IMR-90 (cell line): ENCODE data around the gene CACUL1. TPM values are rescaled to one million over a fixed set of nuclear protein-coding genes. Genes with fewer than 3 reads are reported as not detected.

Experiments
- ATAC-seq: fragments of 200-7000 bp; cut with Tn5 transposase; 2 replicates; pipeline ENCODE4 v1.9.1; 2020; ENCODE audit warnings: low read depth, mild to moderate bottlenecking, moderate library complexity
- BruUV-seq: library from RNA; stranded (reverse); fragments of 400-500 nt; replicated peaks from 2 replicates; lab custom pipeline; 2021; lab: Mats Ljungman, UMichigan
- CTCF ChIA-PET: fragments of 300-600 bp; formaldehyde crosslinking; extraction: SDS; loops from one replicate; lab custom pipeline; 2021; ENCODE audit warnings: antibody characterized with exemption; lab: Yijun Ruan, JAX
- POLR2A ChIA-PET: fragments of 300-600 bp; sonication (Branson Sonifier 250); formaldehyde crosslinking; loops from one replicate; lab custom pipeline; 2022; ENCODE audit warnings: antibody characterized with exemption; ENCODE audit not compliant: unreplicated experiment; lab: Charles Lee
- DNase-seq: peaks from one replicate; pipeline ENCODE4 v3.0.0; 2013
- H2AFZ ChIP-seq: replicated peaks from 2 replicates; pipeline ENCODE3; 2013; ENCODE audit warnings: low read length, mild to moderate bottlenecking; ENCODE audit not compliant: poor library complexity
- H2AK5ac ChIP-seq: 2 replicates; pipeline ENCODE4 v1.6.1; 2013; ENCODE audit warnings: low read depth, low read length, inconsistent platforms
- H2AK9ac ChIP-seq: replicated peaks from 2 replicates; pipeline ENCODE3; 2013; ENCODE audit warnings: mild to moderate bottlenecking, low read depth, low read length, moderate library complexity; ENCODE audit not compliant: poor library complexity
- H2BK120ac ChIP-seq: 2 replicates; pipeline ENCODE4 v1.6.1; 2013; ENCODE audit warnings: low read depth, low read length, inconsistent platforms
- H2BK15ac ChIP-seq: 3 replicates; pipeline ENCODE4 v1.6.1; 2013; ENCODE audit warnings: low read depth, low read length, inconsistent platforms
- H2BK20ac ChIP-seq: 2 replicates; pipeline ENCODE4 v1.6.1; 2013; ENCODE audit warnings: low read depth, mild to moderate bottlenecking, inconsistent platforms, low read length, moderate library complexity
- H2BK5ac ChIP-seq: 2 replicates; pipeline ENCODE4 v1.6.1; 2013; ENCODE audit warnings: mild to moderate bottlenecking, low read depth, low read length, inconsistent platforms; ENCODE audit not compliant: poor library complexity, severe bottlenecking
- H3K14ac ChIP-seq: replicated peaks from 2 replicates; pipeline ENCODE4 v1.6.1; 2013; ENCODE audit warnings: low read depth, low read length, inconsistent platforms
- H3K18ac ChIP-seq: 2 replicates; pipeline ENCODE4 v1.6.1; 2013; ENCODE audit warnings: low read depth, low read length, control low read depth
- H3K23ac ChIP-seq: 2 replicates; pipeline ENCODE4 v1.6.1; 2013; ENCODE audit warnings: low read depth, low read length, inconsistent platforms
- H3K27ac ChIP-seq: 2 replicates; pipeline ENCODE4 v1.5.1; 2013; ENCODE audit warnings: mild to moderate bottlenecking, control low read depth, low read length; ENCODE audit not compliant: insufficient read depth
- H3K27me3 ChIP-seq: 2 replicates; pipeline ENCODE4 v1.6.1; 2013; ENCODE audit warnings: low read length; ENCODE audit not compliant: control insufficient read depth, insufficient read depth
- H3K36me3 ChIP-seq: 2 replicates; pipeline ENCODE4 v1.6.1; 2013; ENCODE audit warnings: low read length, mixed read lengths; ENCODE audit not compliant: control insufficient read depth, insufficient read depth
- H3K4ac ChIP-seq: 2 replicates; pipeline ENCODE4 v1.6.1; 2013; ENCODE audit warnings: low read depth, low read length, inconsistent platforms
- H3K4me1 ChIP-seq: 2 replicates; pipeline ENCODE4 v1.6.1; 2013; ENCODE audit warnings: low read length, mixed read lengths; ENCODE audit not compliant: control insufficient read depth, insufficient read depth
- H3K4me2 ChIP-seq: 2 replicates; pipeline ENCODE4 v1.6.1; 2013; ENCODE audit warnings: low read depth, mild to moderate bottlenecking, control low read depth, low read length, moderate library complexity
- H3K4me3 ChIP-seq: 2 replicates; pipeline ENCODE4 v1.5.1; 2013; ENCODE audit warnings: low read depth, mild to moderate bottlenecking, control low read depth, low read length, moderate library complexity; ENCODE audit not compliant: insufficient read depth
- H3K56ac ChIP-seq: 2 replicates; pipeline ENCODE4 v1.6.1; 2013; ENCODE audit warnings: low read length, inconsistent platforms; ENCODE audit not compliant: insufficient read depth; ENCODE audit errors: extremely low read depth
- H3K79me1 ChIP-seq, 2 experiments: 2 replicates each; pipeline ENCODE4 v1.6.1; 2013; ENCODE audit warnings: low read length in 2 of 2, inconsistent platforms in 1 of 2, low read depth in 1 of 2
- H3K9ac ChIP-seq: 2 replicates; pipeline ENCODE4 v1.6.1; 2013; ENCODE audit warnings: low read depth, low read length, control low read depth
- H3K9me1 ChIP-seq: 2 replicates; pipeline ENCODE4 v1.6.1; 2013; ENCODE audit warnings: low read length, inconsistent platforms; ENCODE audit not compliant: insufficient read depth
- H3K9me3 ChIP-seq: 2 replicates; pipeline ENCODE4 v1.6.1; 2013; ENCODE audit warnings: low read length; ENCODE audit not compliant: control insufficient read depth, insufficient read depth
- H4K20me1 ChIP-seq: 2 replicates; pipeline ENCODE4 v1.6.1; 2013; ENCODE audit warnings: low read length, inconsistent platforms; ENCODE audit not compliant: insufficient read depth
- H4K5ac ChIP-seq: 2 replicates; pipeline ENCODE4 v1.6.1; 2013; ENCODE audit warnings: mild to moderate bottlenecking, low read depth, low read length, control low read depth
- H4K8ac ChIP-seq, 2 experiments: 2 replicates each; pipeline ENCODE4 v1.6.1; 2013; ENCODE audit warnings: low read depth in 2 of 2, low read length in 2 of 2, control low read depth in 1 of 2, inconsistent platforms in 1 of 2
- H4K91ac ChIP-seq: 2 replicates; pipeline ENCODE4 v1.6.1; 2013; ENCODE audit warnings: low read depth, low read length, inconsistent platforms; ENCODE audit not compliant: insufficient read depth
- BHLHE40 ChIP-seq: fragments of 150-350 bp; IDR thresholded peaks from 2 replicates; pipeline ENCODE4 v1.6.1; 2016; ENCODE audit warnings: mild to moderate bottlenecking, low read depth, low read length
- CHD1 ChIP-seq: IDR thresholded peaks from 2 replicates; pipeline ENCODE4 v1.6.1; 2012; ENCODE audit warnings: low read depth, low read length, improper control_type of control experiment
- RFX5 ChIP-seq: IDR thresholded peaks from 2 replicates; pipeline ENCODE4 v1.8.0; 2012; ENCODE audit warnings: low read depth, mild to moderate bottlenecking, low read length, moderate library complexity
- SMC3 ChIP-seq: fragments of 150-350 bp; IDR thresholded peaks from 2 replicates; pipeline ENCODE4 v1.6.1; 2016; ENCODE audit warnings: low read depth, mild to moderate bottlenecking, antibody characterized with exemption, low read length, moderate library complexity
- WGBS, 2 experiments: methylation state at CpG; one replicate each; pipeline versions ENCODE4 v1.1.5 to v1.1.7; 2013; ENCODE audit warnings: missing lambda C conversion rate in 2 of 2; ENCODE audit not compliant: insufficient read length in 1 of 2; ENCODE audit errors: extremely low coverage in 2 of 2; 5-methylcytosine and 5-hydroxymethylcytosine counted together
- dilution Hi-C: fragments of 300-500 bp; cut with HindIII; formaldehyde crosslinking; loops from one replicate; pipeline ENCODE4 v1.14.3; 2018; ENCODE audit warnings: low sequenced_read_pairs; ENCODE audit not compliant: unreplicated experiment
- in situ Hi-C: fragments of 300-500 bp; cut with MboI; formaldehyde crosslinking; loops from 3 replicates; pipeline ENCODE4 v1.14.3; 2019; ENCODE audit warnings: low sequenced_read_pairs, inconsistent platforms, mixed read lengths
- intact Hi-C: fragments of 100-400 bp; cut with micrococcal nuclease; formaldehyde crosslinking; loops from 2 replicates; pipeline ENCODE4 v1.10.0; 2022
- polyA plus RNA-seq, 3 experiments: library from polyadenylated mRNA; depleted of rRNA; stranded (reverse); fragments of >200 nt; gene quantifications; 2 replicates each; pipeline ENCODE4 v1.2.3, GENCODE V29; 2012; ENCODE audit warnings: low replicate concordance in 1 of 3
- total RNA-seq: library from RNA; depleted of rRNA; stranded (reverse); fragments of >200 nt; gene quantifications from 2 replicates; pipeline ENCODE4 v1.2.3, GENCODE V29; 2012
- TF ChIP-seq, protein P1 (sequence below): fragments of 150-350 bp; IDR thresholded peaks from 2 replicates; pipeline ENCODE4 v1.6.1; 2017; ENCODE audit warnings: mild to moderate bottlenecking, antibody characterized with exemption, low read length, low read depth
- TF ChIP-seq, protein P2 (sequence below): fragments of 150-350 bp; IDR thresholded peaks from 2 replicates; pipeline ENCODE4 v1.6.1; 2016; ENCODE audit warnings: low read depth, mild to moderate bottlenecking, low read length, moderate library complexity, borderline replicate concordance

The CACUL1 gene
- total and polyA plus RNA-seq, 2 of the 4 experiments (the other 2 are of a cell fraction) = 5.3 to 23.5 TPM

- Histone ChIP-seq H3K4ac (no peak overlapping the region), H2BK5ac (peak overlapping the region; percentile 57), H3K79me1 (peaks cover 0 to 29% of the 10 kb centered on the region in 2 experiments; a peak in 2 of 4 replicates), H3K23ac (no peak overlapping the region), H3K4me1 (peaks cover 8% of the 10 kb centered on the region), H4K91ac (peak overlapping the region; percentile 2; the same call in 1 of the 2 replicates), H4K5ac (no peak overlapping the region), H4K20me1 (peaks cover 7% of the 10 kb centered on the region; the same call in 1 of the 2 replicates), H3K9me3 (no peaks in the 10 kb centered on the region), H3K4me2 (no peak overlapping the region), H3K36me3 (peaks cover 7% of the 10 kb centered on the region; the same call in 1 of the 2 replicates), H3K27me3 (no peaks in the 10 kb centered on the region), H2BK20ac (no peak overlapping the region), H4K8ac (no peak overlapping the region; a peak in 1 of 4 replicates), H2BK120ac (no peak overlapping the region), H3K9ac (no peak overlapping the region), H2AK5ac (no peak overlapping the region), H3K9me1 (peaks cover 3% of the 10 kb centered on the region; the same call in 1 of the 2 replicates), H3K27ac (no peak overlapping the region), H2BK15ac (no peak overlapping the region), H3K14ac (no peak overlapping the region), H2AK9ac (peak overlapping the region; percentile 1), H3K4me3 (no peak overlapping the region), H3K56ac (no peak overlapping the region), H3K18ac (no peak overlapping the region), H2AFZ (no peak overlapping the region)
- CTCF ChIA-PET = no interaction called here
- no peak for TF ChIP-seq SMC3
- TF ChIP-seq CHD1 = no peak
- TF ChIP-seq, protein P1, sequence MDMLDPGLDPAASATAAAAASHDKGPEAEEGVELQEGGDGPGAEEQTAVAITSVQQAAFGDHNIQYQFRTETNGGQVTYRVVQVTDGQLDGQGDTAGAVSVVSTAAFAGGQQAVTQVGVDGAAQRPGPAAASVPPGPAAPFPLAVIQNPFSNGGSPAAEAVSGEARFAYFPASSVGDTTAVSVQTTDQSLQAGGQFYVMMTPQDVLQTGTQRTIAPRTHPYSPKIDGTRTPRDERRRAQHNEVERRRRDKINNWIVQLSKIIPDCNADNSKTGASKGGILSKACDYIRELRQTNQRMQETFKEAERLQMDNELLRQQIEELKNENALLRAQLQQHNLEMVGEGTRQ = no peak
- TF ChIP-seq, protein P2, sequence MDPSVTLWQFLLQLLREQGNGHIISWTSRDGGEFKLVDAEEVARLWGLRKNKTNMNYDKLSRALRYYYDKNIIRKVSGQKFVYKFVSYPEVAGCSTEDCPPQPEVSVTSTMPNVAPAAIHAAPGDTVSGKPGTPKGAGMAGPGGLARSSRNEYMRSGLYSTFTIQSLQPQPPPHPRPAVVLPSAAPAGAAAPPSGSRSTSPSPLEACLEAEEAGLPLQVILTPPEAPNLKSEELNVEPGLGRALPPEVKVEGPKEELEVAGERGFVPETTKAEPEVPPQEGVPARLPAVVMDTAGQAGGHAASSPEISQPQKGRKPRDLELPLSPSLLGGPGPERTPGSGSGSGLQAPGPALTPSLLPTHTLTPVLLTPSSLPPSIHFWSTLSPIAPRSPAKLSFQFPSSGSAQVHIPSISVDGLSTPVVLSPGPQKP = no peak
- no peak for TF ChIP-seq RFX5
- TF ChIP-seq BHLHE40 = peak; percentile 69; the same call in 1 of the 2 replicates
- DNase-seq (peak; percentile 72), ATAC-seq (peak; percentile 44)
- in situ Hi-C loops (no loop called here), intact Hi-C loops (loop anchor here (10.0 kb wide), 1 partner anchor 384 kb away; no protein-coding TSS in a partner anchor), dilution Hi-C loops (no loop called here)
- BruUV-seq = no TSS peak
- POLR2A ChIA-PET = no interaction called here
- WGBS, 2 experiments = 96% methylated on average over 3 of the region's 7 CpGs; no CpG with 5 or more reads in 1 of the 2 experiments
Observed at GRCh38 chr10:118698421-118698820, 56.3 kb downstream of the CACUL1 start.
